H1 (cell line): ENCODE data around the gene RAB7B. TPM values are rescaled to one million over a fixed set of nuclear protein-coding genes. Genes with fewer than 3 reads are reported as not detected.

ENCODE experiments used
- CTCF ChIA-PET: fragments of 300-600 bp; sonication (Branson Sonifier 250); formaldehyde crosslinking; loops from one replicate; lab custom pipeline; 2021; ENCODE audit not compliant: partially characterized antibody; lab: Charles Lee
- POLR2A ChIA-PET: fragments of 300-600 bp; sonication (Branson Sonifier 250); formaldehyde crosslinking; loops from one replicate; lab custom pipeline; 2021; ENCODE audit warnings: inconsistent platforms; ENCODE audit not compliant: partially characterized antibody; lab: Charles Lee
- DNase-seq, 2 experiments: peaks; one replicate each; pipeline versions ENCODE4 v3.0.0 to v3.0.0-alpha.2; 2010 to 2022; ENCODE audit warnings: low spot score in 2 of 2, low read depth in 1 of 2, mixed read lengths in 1 of 2
- FAIRE-seq: peaks from 2 replicates; lab custom pipeline; 2011; peaks lifted over from hg19 to GRCh38; lab: Jason Lieb, UNC
- H2AFZ ChIP-seq: 2 replicates; pipeline ENCODE4 v1.8.1; 2012; ENCODE audit warnings: low read length, inconsistent platforms
- H2AK5ac ChIP-seq: 2 replicates; pipeline ENCODE4 v1.6.1; 2013; ENCODE audit warnings: low read depth, low read length
- H2BK120ac ChIP-seq: replicated peaks from 2 replicates; pipeline ENCODE3; 2013; ENCODE audit warnings: low read depth, low read length, inconsistent platforms
- H2BK12ac ChIP-seq: 2 replicates; pipeline ENCODE4 v1.6.1; 2013; ENCODE audit warnings: low read depth, low read length
- H2BK15ac ChIP-seq: 2 replicates; pipeline ENCODE4 v1.6.1; 2013; ENCODE audit warnings: low read length
- H2BK20ac ChIP-seq: 2 replicates; pipeline ENCODE4 v1.6.1; 2013; ENCODE audit warnings: low read length
- H2BK5ac ChIP-seq: 2 replicates; pipeline ENCODE4 v1.6.1; 2013; ENCODE audit warnings: low read depth, low read length
- H3K14ac ChIP-seq: 2 replicates; pipeline ENCODE4 v1.6.1; 2013; ENCODE audit warnings: inconsistent platforms; ENCODE audit not compliant: insufficient read length
- H3K18ac ChIP-seq: 2 replicates; pipeline ENCODE4 v1.6.1; 2013; ENCODE audit warnings: low read length; ENCODE audit errors: extremely low read depth
- H3K23ac ChIP-seq: 2 replicates; pipeline ENCODE4 v1.6.1; 2013; ENCODE audit warnings: inconsistent platforms; ENCODE audit not compliant: insufficient read length
- H3K23me2 ChIP-seq: 2 replicates; pipeline ENCODE4 v1.6.1; 2013; ENCODE audit warnings: low read depth, low read length
- H3K27ac ChIP-seq: 2 replicates; pipeline ENCODE4 v1.6.1; 2011; ENCODE audit warnings: low read depth, low read length, inconsistent platforms
- H3K27me3 ChIP-seq, 4 experiments: replicated peaks in 1 of 4; 1 replicate in 1 of 4; 2 replicates in 3 of 4; pipeline versions ENCODE4 v1.6.1 to v1.8.1; 2011 to 2013; ENCODE audit warnings: low read length in 3 of 4, mild to moderate bottlenecking in 3 of 4, inconsistent platforms in 2 of 4, mixed read lengths in 2 of 4, moderate library complexity in 1 of 4; ENCODE audit not compliant: control insufficient read depth in 3 of 4, insufficient read depth in 3 of 4; ENCODE audit errors: extremely low read depth in 1 of 4
- H3K36me3 ChIP-seq, 4 experiments: 2 replicates each; pipeline versions ENCODE4 v1.6.1 to v1.8.1; 2011 to 2013; ENCODE audit warnings: mild to moderate bottlenecking in 4 of 4, low read length in 3 of 4, moderate library complexity in 2 of 4, control low read depth in 1 of 4, inconsistent platforms in 1 of 4; ENCODE audit not compliant: insufficient read depth in 4 of 4, control insufficient read depth in 2 of 4
- H3K4ac ChIP-seq: replicated peaks from 2 replicates; pipeline ENCODE3; 2013; ENCODE audit warnings: low read length, low read depth, mixed read lengths, inconsistent platforms; ENCODE audit not compliant: insufficient read length
- H3K4me1 ChIP-seq, 4 experiments: replicated peaks in 1 of 4; 1 replicate in 1 of 4; 2 replicates in 3 of 4; pipeline versions ENCODE4 v1.6.1 to v1.8.1; 2011 to 2013; ENCODE audit warnings: low read length in 3 of 4, inconsistent platforms in 2 of 4, mixed read lengths in 1 of 4; ENCODE audit not compliant: insufficient read depth in 4 of 4, control insufficient read depth in 3 of 4
- H3K4me2 ChIP-seq, 2 experiments: 2 replicates each; pipeline versions ENCODE4 v1.6.1 to v1.8.1; 2011 to 2013; ENCODE audit warnings: low read depth in 2 of 2, low read length in 2 of 2, control low read depth in 1 of 2, inconsistent platforms in 1 of 2, mild to moderate bottlenecking in 1 of 2; ENCODE audit not compliant: insufficient read depth in 1 of 2
- H3K4me3 ChIP-seq, 4 experiments: fragments of 200-600, 300-600 bp in 1 of 4; sonication (generic), shearing (Covaris generic), sonication (Bioruptor Twin) in 1 of 4; 2 replicates each; pipeline versions ENCODE4 v1.5.1 to v1.8.1; 2011 to 2016; ENCODE audit warnings: low read length in 4 of 4, low read depth in 3 of 4, control low read depth in 2 of 4, inconsistent platforms in 2 of 4, mild to moderate bottlenecking in 2 of 4, mixed read lengths in 1 of 4, moderate library complexity in 1 of 4; ENCODE audit not compliant: insufficient read depth in 2 of 4; ENCODE audit errors: extremely low read depth in 1 of 4
- H3K56ac ChIP-seq: replicated peaks from 2 replicates; pipeline ENCODE3; 2013; ENCODE audit warnings: low read depth, mild to moderate bottlenecking, mixed read lengths, low read length, inconsistent platforms; ENCODE audit not compliant: insufficient read length
- H3K79me1 ChIP-seq: 2 replicates; pipeline ENCODE4 v1.6.1; 2013; ENCODE audit warnings: low read depth, low read length, control low read depth
- H3K79me2 ChIP-seq, 2 experiments: 2 replicates each; pipeline versions ENCODE4 v1.6.1 to v1.8.1; 2012 to 2013; ENCODE audit warnings: low read length in 2 of 2, mild to moderate bottlenecking in 2 of 2, inconsistent platforms in 1 of 2; ENCODE audit not compliant: insufficient read depth in 2 of 2, control insufficient read depth in 1 of 2
- H3K9ac ChIP-seq, 4 experiments: replicated peaks in 1 of 4; 1 replicate in 1 of 4; 2 replicates in 3 of 4; pipeline versions ENCODE4 v1.6.1 to v1.8.1; 2011 to 2013; ENCODE audit warnings: low read depth in 3 of 4, low read length in 3 of 4, control low read depth in 2 of 4, mild to moderate bottlenecking in 2 of 4, moderate library complexity in 2 of 4, inconsistent platforms in 1 of 4; ENCODE audit errors: extremely low read depth in 1 of 4
- H3K9me3 ChIP-seq, 2 experiments: 2 replicates each; pipeline versions ENCODE4 v1.6.1 to v1.8.1; 2012 to 2013; ENCODE audit warnings: mild to moderate bottlenecking in 2 of 2, moderate library complexity in 2 of 2, control low read depth in 1 of 2, inconsistent platforms in 1 of 2, low read depth in 1 of 2, low read length in 1 of 2, mixed read lengths in 1 of 2; ENCODE audit not compliant: insufficient read depth in 2 of 2
- H4K20me1 ChIP-seq, 2 experiments: replicated peaks in 1 of 2; 2 replicates each; pipeline versions ENCODE3 to v1.8.1; 2011 to 2013; ENCODE audit warnings: inconsistent platforms in 2 of 2, low read length in 2 of 2, mild to moderate bottlenecking in 1 of 2; ENCODE audit not compliant: insufficient read depth in 2 of 2, control insufficient read depth in 1 of 2
- H4K5ac ChIP-seq: 2 replicates; pipeline ENCODE4 v1.6.1; 2013; ENCODE audit warnings: low read length, low read depth, mixed read lengths, inconsistent platforms; ENCODE audit not compliant: insufficient read length
- H4K8ac ChIP-seq: 2 replicates; pipeline ENCODE4 v1.8.0; 2013; ENCODE audit warnings: mild to moderate bottlenecking, moderate library complexity, low read length, inconsistent platforms; ENCODE audit not compliant: insufficient read depth; ENCODE audit errors: extremely low read depth
- H4K91ac ChIP-seq: replicated peaks from 2 replicates; pipeline ENCODE3; 2013; ENCODE audit warnings: low read length, mixed read lengths, inconsistent platforms; ENCODE audit not compliant: insufficient read length
- CBX8 ChIP-seq: fragments of 300-800, 300-1000 bp; sonication (generic); IDR thresholded peaks from 2 replicates; pipeline ENCODE4 v1.7.1; 2016; ENCODE audit warnings: low read depth, low read length, borderline replicate concordance
- HDAC2 ChIP-seq, 2 experiments: fragments of 300-600 bp in 1 of 2; sonication (generic) in 1 of 2; IDR thresholded peaks; 2 replicates each; pipeline ENCODE4 v1.6.1; 2011 to 2012; ENCODE audit warnings: low read depth in 2 of 2, low read length in 2 of 2, mild to moderate bottlenecking in 2 of 2, moderate library complexity in 2 of 2, borderline replicate concordance in 1 of 2, inconsistent platforms in 1 of 2
- WGBS, 2 experiments: shearing (Covaris generic) in 1 of 2; methylation state at CpG; one replicate each; pipeline versions ENCODE4 v1.1.6 to v1.1.7; 2013 to 2015; ENCODE audit warnings: low lambda C conversion rate in 2 of 2, mixed read lengths in 2 of 2, inconsistent platforms in 1 of 2, low coverage in 1 of 2, missing lambda C conversion rate in 1 of 2; ENCODE audit not compliant: insufficient replicate concordance in 2 of 2, insufficient coverage in 1 of 2, insufficient read length in 1 of 2; ENCODE audit errors: extremely low coverage in 1 of 2, missing lambda C conversion rate in 1 of 2; 5-methylcytosine and 5-hydroxymethylcytosine counted together
- polyA plus RNA-seq, 7 experiments: library from polyadenylated mRNA; depleted of rRNA in 3 of 7; stranded (reverse) in 5 of 7; unstranded in 2 of 7; fragments of >200 nt in 5 of 7; fragments of 200-250 nt in 2 of 7; gene quantifications; 1 replicate in 5 of 7; 2 replicates in 1 of 7; 4 replicates in 1 of 7; pipeline versions ENCODE4 v1.2.1 to v1.2.3, GENCODE V29; 2011 to 2013; ENCODE audit warnings: missing spikeins in 2 of 7, mixed read lengths in 2 of 7
- total RNA-seq: library from RNA; stranded (reverse); fragmentation: NEBNext Ultra II Directional; extraction: Animal tissue kit (Norgen Biotek cat#: 25700); gene quantifications from 2 replicates; pipeline ENCODE4 v1.2.1, GENCODE V29; 2021

RAB7B gene
- total and polyA plus RNA-seq, 2 of the 8 experiments (the other 6 are each of a cell fraction or from before 2014, with no cell fraction given): 0.05 TPM; not detected in 1

DNA sequence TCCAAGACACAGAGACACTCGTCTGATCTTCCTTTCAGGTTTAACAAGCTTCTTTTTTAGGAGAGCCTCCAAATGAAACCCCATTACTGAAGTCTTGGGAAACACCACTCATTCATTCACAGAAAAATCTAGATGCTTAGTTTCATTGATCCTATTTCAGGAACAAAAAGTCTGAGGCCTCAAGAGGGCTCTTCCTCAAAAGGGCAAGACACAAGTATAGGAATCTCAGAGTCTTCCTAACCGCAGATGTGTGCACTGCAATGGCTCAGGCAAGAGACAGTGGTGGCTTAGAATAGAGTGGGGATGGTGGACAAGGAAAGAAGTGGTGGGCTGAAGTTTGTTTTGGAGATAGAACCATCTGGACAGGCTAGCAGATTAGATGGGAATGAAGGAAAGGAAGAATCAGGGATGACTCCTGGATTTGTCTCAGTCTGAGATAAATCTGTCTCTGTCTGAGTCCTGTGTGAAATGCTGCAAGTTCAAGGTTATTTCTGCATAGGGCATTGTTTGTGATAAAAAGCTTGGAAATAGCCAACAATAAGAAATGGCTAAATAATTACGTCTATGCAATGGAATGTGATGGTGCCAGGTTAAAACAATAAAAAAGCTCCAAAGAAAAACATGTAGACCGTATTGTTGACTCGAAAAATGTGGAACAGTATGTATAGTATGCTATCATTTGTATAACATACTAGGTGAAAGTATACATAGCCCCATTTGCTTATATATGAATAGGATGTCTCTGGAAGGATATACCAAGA is 29.4 kb upstream of the RAB7B start:
- Histone ChIP-seq H2AFZ (0 out of 2 replicates have a peak overlapping the region, but pooled peaks have one; percentile 56), H2BK5ac (no peak overlapping the region), H3K4me1 (peaks cover 0 to 3% (median 0%) of the 10 kb centered on the region in 4 experiments; a peak in 2 of 7 replicates), H3K14ac (no peak overlapping the region), H3K36me3 (no peaks in the 10 kb centered on the region), H3K27ac (no peak overlapping the region), H3K79me2 (no peaks in the 10 kb centered on the region), H3K4me3 (no peak overlapping the region), H4K91ac (no peak overlapping the region), H3K4ac (no peak overlapping the region), H2BK120ac (no peak overlapping the region), H3K9ac (no peak overlapping the region), H3K18ac (no peak overlapping the region), H3K23ac (no peak overlapping the region), H2BK20ac (no peak overlapping the region), H4K5ac (no peak overlapping the region), H2AK5ac (no peak overlapping the region), H3K79me1 (no peaks in the 10 kb centered on the region), H4K20me1 (no peaks in the 10 kb centered on the region), H3K27me3 (no peaks in the 10 kb centered on the region), H3K4me2 (no peak overlapping the region), H4K8ac (no peak overlapping the region), H2BK12ac (no peak overlapping the region), H3K9me3 (no peaks in the 10 kb centered on the region), H2BK15ac (no peak overlapping the region), H3K23me2 (no peaks in the 10 kb centered on the region), H3K56ac (no peak overlapping the region)
- CTCF ChIA-PET: interaction anchor here (1.0 to 7.7 kb wide), 10 partner anchors 9 to 114 kb away, joined by 3 to 166 read pairs (median 4); partner anchors contain the start of genes AVPR1B and CTSE
- WGBS, 2 experiments: 82% methylated on average over 5 of the region's 5 CpGs; no CpG with 5 or more reads in 1 of the 2 experiments
- FAIRE-seq (no peak), DNase-seq (peak in 1 of 2 experiments; percentile 3)
- TF ChIP-seq HDAC2 (IDR thresholded peaks at IDR 0.05; ENCODE audit: borderline replicate concordance in 1 of 2, low read depth in 2 of 2, low read length in 2 of 2) (no peak), CBX8 (no peak)
- POLR2A ChIA-PET: no interaction called here
